ENCODE results near the gene CEP85L. TPM values are rescaled to one million over a fixed set of nuclear protein-coding genes. Genes with fewer than 3 reads are reported as not detected.
A peak's percentile ranks its signal among the peaks of the same experiment; 100 is the strongest.

Gene CEP85L
- total RNA-seq (10 to 100 TPM; 87.6 to 95.6 TPM), total RNA-seq (127 to 182 reads per million in 2 donors)

- peak within 1 kb of the TSS; percentile 93 for H3K4me3 Mint-ChIP-seq
- DNase-seq (peak; percentile 85 to 95 (median 91)), ATAC-seq (peak; percentile 93)
- no peaks in the 10 kb centered on the region for H3K27me3 Mint-ChIP-seq
- no peaks in the 10 kb centered on the region for H3K36me3 Mint-ChIP-seq (ENCODE audit: low read depth)
- H3K4me1 Mint-ChIP-seq, result peaks cover 40% of the 10 kb centered on the region
- H3K9me3 ChIP-seq (ENCODE audit: control insufficient read depth, low read length, poor library complexity, severe bottlenecking), result no peaks in the 10 kb centered on the region
- peak within 1 kb of the TSS; percentile 94 for H3K27ac Mint-ChIP-seq
Observed at GRCh38 chr6:118651282-118652050, at the start of gene CEP85L. Gene CEP85L (minus strand): TSS chr6:118651591. CDS start chr6:118651269, 322 bp downstream.

GRCh38 chr6:118700531-118700930, 49.1 kb upstream of the CEP85L start:
- H3K9me3 ChIP-seq (ENCODE audit: control insufficient read depth, low read length, poor library complexity, severe bottlenecking), result no peaks in the 10 kb centered on the region
- Mint-ChIP-seq H3K36me3 (ENCODE audit: low read depth) (peaks cover 3% of the 10 kb centered on the region), H3K27ac (no peak overlapping the region), H3K27me3 (no peaks in the 10 kb centered on the region), H3K4me3 (peak overlapping the region; percentile 56), H3K4me1 (peaks cover 20% of the 10 kb centered on the region)
- no peak for ATAC-seq
- DNase-seq, result no peak

GRCh38 chr6:118697554-118697953, 46.2 kb upstream of the CEP85L start:
- no peaks in the 10 kb centered on the region for H3K9me3 ChIP-seq (ENCODE audit: control insufficient read depth, low read length, poor library complexity, severe bottlenecking)
- no peaks in the 10 kb centered on the region for H3K36me3 Mint-ChIP-seq (ENCODE audit: low read depth)
- DNase-seq (no peak), ATAC-seq (peak; percentile 35)
- no peak overlapping the region for H3K27ac Mint-ChIP-seq
- H3K27me3 Mint-ChIP-seq, result no peaks in the 10 kb centered on the region
- no peak overlapping the region for H3K4me3 Mint-ChIP-seq
- peaks cover 25% of the 10 kb centered on the region for H3K4me1 Mint-ChIP-seq

GRCh38 chr6:118696271-118696670, 44.9 kb upstream of the CEP85L start:
- H3K9me3 ChIP-seq (ENCODE audit: control insufficient read depth, low read length, poor library complexity, severe bottlenecking), result no peaks in the 10 kb centered on the region
- H3K27ac Mint-ChIP-seq, result no peak overlapping the region
- no peak overlapping the region for H3K4me3 Mint-ChIP-seq
- ATAC-seq (no peak), DNase-seq (no peak)
- no peaks in the 10 kb centered on the region for H3K27me3 Mint-ChIP-seq
- peaks cover 30% of the 10 kb centered on the region for H3K4me1 Mint-ChIP-seq
- H3K36me3 Mint-ChIP-seq (ENCODE audit: low read depth), result no peaks in the 10 kb centered on the region

- Mint-ChIP-seq H3K4me1 (peaks cover 33% of the 10 kb centered on the region), H3K36me3 (ENCODE audit: low read depth) (peaks cover 8% of the 10 kb centered on the region), H3K4me3 (no peak overlapping the region), H3K27me3 (no peaks in the 10 kb centered on the region), H3K27ac (no peak overlapping the region)
- DNase-seq (no peak), ATAC-seq (no peak)
- no peaks in the 10 kb centered on the region for H3K9me3 ChIP-seq (ENCODE audit: control insufficient read depth, low read length, poor library complexity, severe bottlenecking)
Observed at GRCh38 chr6:118693562-118693961, 42.2 kb upstream of the CEP85L start.

GRCh38 chr6:118685823-118686449, 34.5 kb upstream of the CEP85L start:
- Mint-ChIP-seq H3K27me3 (no peaks in the 10 kb centered on the region), H3K27ac (no peak overlapping the region), H3K4me3 (no peak overlapping the region), H3K36me3 (ENCODE audit: low read depth) (peaks cover 10% of the 10 kb centered on the region), H3K4me1 (peaks cover 51% of the 10 kb centered on the region)
- no peak for DNase-seq
- no peak for ATAC-seq
- H3K9me3 ChIP-seq (ENCODE audit: control insufficient read depth, low read length, poor library complexity, severe bottlenecking), result no peaks in the 10 kb centered on the region

GRCh38 chr6:118683881-118684872, 32.8 kb upstream of the CEP85L start:
- H3K9me3 ChIP-seq (ENCODE audit: control insufficient read depth, low read length, poor library complexity, severe bottlenecking), result no peaks in the 10 kb centered on the region
- Mint-ChIP-seq H3K27me3 (no peaks in the 10 kb centered on the region), H3K4me1 (peaks cover 50% of the 10 kb centered on the region), H3K27ac (peak overlapping the region; percentile 68), H3K4me3 (peak overlapping the region; percentile 62), H3K36me3 (ENCODE audit: low read depth) (peaks cover 2% of the 10 kb centered on the region)
- ATAC-seq (no peak), DNase-seq (no peak)

GRCh38 chr6:118680452-118681095, 29.2 kb upstream of the CEP85L start:
- Mint-ChIP-seq H3K27me3 (no peaks in the 10 kb centered on the region), H3K27ac (peak overlapping the region; percentile 88), H3K36me3 (ENCODE audit: low read depth) (peaks cover 1% of the 10 kb centered on the region), H3K4me3 (peak overlapping the region; percentile 47), H3K4me1 (peaks cover 44% of the 10 kb centered on the region)
- no peaks in the 10 kb centered on the region for H3K9me3 ChIP-seq (ENCODE audit: control insufficient read depth, low read length, poor library complexity, severe bottlenecking)
- ATAC-seq, result peak; percentile 63
- DNase-seq, result no peak

- peaks cover 44% of the 10 kb centered on the region for H3K4me1 Mint-ChIP-seq
- H3K27ac Mint-ChIP-seq, result peak overlapping the region; percentile 77
- H3K9me3 ChIP-seq (ENCODE audit: control insufficient read depth, low read length, poor library complexity, severe bottlenecking), result no peaks in the 10 kb centered on the region
- no peak overlapping the region for H3K4me3 Mint-ChIP-seq
- H3K27me3 Mint-ChIP-seq, result no peaks in the 10 kb centered on the region
- ATAC-seq (no peak), DNase-seq (no peak)
- H3K36me3 Mint-ChIP-seq (ENCODE audit: low read depth), result no peaks in the 10 kb centered on the region
Observed at GRCh38 chr6:118679327-118679901, 28.0 kb upstream of the CEP85L start.

GRCh38 chr6:118678866-118679265, 27.5 kb upstream of the CEP85L start:
- DNase-seq (no peak), ATAC-seq (no peak)
- H3K36me3 Mint-ChIP-seq (ENCODE audit: low read depth), result no peaks in the 10 kb centered on the region
- no peaks in the 10 kb centered on the region for H3K27me3 Mint-ChIP-seq
- H3K9me3 ChIP-seq (ENCODE audit: control insufficient read depth, low read length, poor library complexity, severe bottlenecking), result no peaks in the 10 kb centered on the region
- H3K27ac Mint-ChIP-seq, result peak overlapping the region; percentile 77
- peaks cover 39% of the 10 kb centered on the region for H3K4me1 Mint-ChIP-seq
- H3K4me3 Mint-ChIP-seq, result no peak overlapping the region

GRCh38 chr6:118677193-118677592, 25.8 kb upstream of the CEP85L start:
- H3K27ac Mint-ChIP-seq, result no peak overlapping the region
- no peaks in the 10 kb centered on the region for H3K36me3 Mint-ChIP-seq (ENCODE audit: low read depth)
- H3K9me3 ChIP-seq (ENCODE audit: control insufficient read depth, low read length, poor library complexity, severe bottlenecking), result no peaks in the 10 kb centered on the region
- no peak for ATAC-seq
- no peak for DNase-seq
- H3K27me3 Mint-ChIP-seq, result no peaks in the 10 kb centered on the region
- no peak overlapping the region for H3K4me3 Mint-ChIP-seq
- H3K4me1 Mint-ChIP-seq, result peaks cover 40% of the 10 kb centered on the region

- no peak overlapping the region for H3K4me3 Mint-ChIP-seq
- peaks cover 34% of the 10 kb centered on the region for H3K4me1 Mint-ChIP-seq
- no peaks in the 10 kb centered on the region for H3K27me3 Mint-ChIP-seq
- H3K36me3 Mint-ChIP-seq (ENCODE audit: low read depth), result peaks cover 2% of the 10 kb centered on the region
- H3K27ac Mint-ChIP-seq, result peak overlapping the region; percentile 54
- DNase-seq (no peak), ATAC-seq (no peak)
- no peaks in the 10 kb centered on the region for H3K9me3 ChIP-seq (ENCODE audit: control insufficient read depth, low read length, poor library complexity, severe bottlenecking)
Observed at GRCh38 chr6:118675225-118675624, 23.8 kb upstream of the CEP85L start.
